ENCODE data around the gene NCKAP5. TPM values are rescaled to one million over a fixed set of nuclear protein-coding genes. Genes with fewer than 3 reads are reported as not detected.
A peak's percentile ranks its signal among the peaks of the same experiment; 100 is the strongest.

NCKAP5 gene
- polyA plus RNA-seq, 1 experiment, result 2.1 TPM

DNA sequence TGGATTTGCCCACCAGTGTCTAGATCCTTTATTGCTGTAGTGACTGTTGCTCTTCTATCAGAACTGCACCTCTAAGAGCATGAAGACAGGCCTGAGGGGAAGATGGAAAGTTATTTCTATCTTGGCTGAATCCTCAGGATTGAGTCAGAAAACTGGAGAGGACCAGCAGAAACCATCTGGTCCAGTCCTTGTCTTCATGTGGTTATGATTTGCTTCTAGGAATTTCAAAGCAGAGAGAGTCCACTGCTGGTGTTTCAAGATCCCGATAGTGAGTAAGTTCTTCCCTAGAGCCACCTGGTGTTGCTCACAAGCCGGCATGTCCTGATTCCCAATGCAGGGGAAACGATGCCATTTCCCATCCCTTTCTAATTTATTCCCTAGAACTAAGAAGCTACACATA, 84.2 kb downstream of the NCKAP5 start:
- CTCF ChIA-PET, result no interaction called here
- Histone ChIP-seq H3K27me3 (ENCODE audit: control insufficient read depth, insufficient read depth, low read length) (no peaks in the 10 kb centered on the region), H3K4me3 (ENCODE audit: low read depth, low read length) (no peak overlapping the region), H3K36me3 (ENCODE audit: control insufficient read depth, insufficient read depth, low read length) (no peaks in the 10 kb centered on the region)
- DNase-seq (ENCODE audit: low read depth), result peak; percentile 86
- TF ChIP-seq CTCF (IDR thresholded peaks at IDR 0.05; ENCODE audit: insufficient read depth, low read depth, low read length), result peak; percentile 41
- POLR2A ChIA-PET, result no interaction called here

DNA sequence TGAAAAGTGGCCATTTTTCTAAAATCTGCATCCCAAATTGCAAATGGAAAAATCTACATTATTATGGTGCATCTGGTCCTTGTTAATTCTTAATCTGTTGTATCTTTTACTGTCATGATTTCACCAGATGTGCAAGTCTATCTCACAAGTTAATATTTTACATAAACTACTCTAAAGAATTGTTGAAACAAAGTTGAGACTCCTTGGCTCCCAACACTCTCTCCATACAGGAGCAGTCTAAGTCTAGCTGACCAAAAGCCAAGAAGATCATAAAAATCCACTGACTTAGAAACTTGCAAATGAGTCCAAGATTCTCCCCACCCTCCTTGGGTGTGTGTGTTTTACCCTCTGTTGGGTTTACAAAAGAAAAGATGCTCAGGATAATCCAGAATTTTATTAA, 85.1 kb downstream of the NCKAP5 start:
- ChIA-PET CTCF (interaction anchor here (0.6 kb wide), 1 partner anchor 356 kb away, joined by 3 read pairs; no protein-coding TSS in a partner anchor), POLR2A (no interaction called here)
- no peaks in the 10 kb centered on the region for H3K27me3 ChIP-seq (ENCODE audit: control insufficient read depth, insufficient read depth, low read length)
- no peak for TF ChIP-seq CTCF (IDR thresholded peaks at IDR 0.05; ENCODE audit: insufficient read depth, low read depth, low read length)
- H3K36me3 ChIP-seq (ENCODE audit: control insufficient read depth, insufficient read depth, low read length), result no peaks in the 10 kb centered on the region
- DNase-seq (ENCODE audit: low read depth), result peak; percentile 36
- no peak overlapping the region for H3K4me3 ChIP-seq (ENCODE audit: low read depth, low read length)

- no peak for DNase-seq (ENCODE audit: low read depth)
- ChIA-PET CTCF (no interaction called here), POLR2A (no interaction called here)
- no peak overlapping the region for H3K4me3 ChIP-seq (ENCODE audit: low read depth, low read length)
- H3K36me3 ChIP-seq (ENCODE audit: control insufficient read depth, insufficient read depth, low read length), result no peaks in the 10 kb centered on the region
- H3K27me3 ChIP-seq (ENCODE audit: control insufficient read depth, insufficient read depth, low read length), result no peaks in the 10 kb centered on the region
- no peak for TF ChIP-seq CTCF (IDR thresholded peaks at IDR 0.05; ENCODE audit: insufficient read depth, low read depth, low read length)
Measured at GRCh38 chr2:133480707-133481429, 87.4 kb downstream of the NCKAP5 start.

DNA sequence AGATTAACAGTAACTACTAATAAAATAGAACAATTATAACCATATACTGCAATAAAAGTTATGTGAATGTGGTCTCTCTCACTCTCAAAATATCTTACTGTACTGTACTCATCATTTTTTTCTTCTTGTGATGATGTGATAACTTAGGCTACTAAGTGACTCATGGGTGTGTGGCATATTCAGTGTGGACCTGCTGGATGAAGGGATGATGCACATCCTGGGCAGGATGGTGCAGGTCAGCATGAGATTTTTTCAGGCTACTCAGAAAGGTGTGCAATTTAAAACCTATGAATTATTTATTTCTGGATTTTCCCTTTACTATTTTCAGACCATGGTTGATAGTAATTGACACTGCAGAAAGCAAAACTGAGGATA, 90.7 kb downstream of the NCKAP5 start:
- CTCF ChIA-PET, result no interaction called here
- TF ChIP-seq CTCF (IDR thresholded peaks at IDR 0.05; ENCODE audit: insufficient read depth, low read depth, low read length), result no peak

GRCh38 chr2:133476931-133477615, 91.2 kb downstream of the NCKAP5 start:
- no peak overlapping the region for H3K4me3 ChIP-seq (ENCODE audit: low read depth, low read length)
- no peaks in the 10 kb centered on the region for H3K27me3 ChIP-seq (ENCODE audit: control insufficient read depth, insufficient read depth, low read length)
- H3K36me3 ChIP-seq (ENCODE audit: control insufficient read depth, insufficient read depth, low read length), result no peaks in the 10 kb centered on the region
- ChIA-PET CTCF (no interaction called here), POLR2A (interaction anchor here (0.6 kb wide), 1 partner anchor 76 kb away, joined by 3 read pairs; no protein-coding TSS in a partner anchor)
- no peak for TF ChIP-seq CTCF (IDR thresholded peaks at IDR 0.05; ENCODE audit: insufficient read depth, low read depth, low read length)
- DNase-seq (ENCODE audit: low read depth), result no peak

More for the DNA sequence above, 90.7 kb downstream of the NCKAP5 start:
- Histone ChIP-seq H3K36me3 (ENCODE audit: control insufficient read depth, insufficient read depth, low read length) (no peaks in the 10 kb centered on the region), H3K4me3 (ENCODE audit: low read depth, low read length) (no peak overlapping the region), H3K27me3 (ENCODE audit: control insufficient read depth, insufficient read depth, low read length) (no peaks in the 10 kb centered on the region)
- POLR2A ChIA-PET, result interaction anchor here (0.6 kb wide), 1 partner anchor 77 kb away, joined by 3 read pairs; no protein-coding TSS in a partner anchor
- no peak for DNase-seq (ENCODE audit: low read depth)
